ENCODE data around the gene WNT11.

WNT11 gene

DNA sequence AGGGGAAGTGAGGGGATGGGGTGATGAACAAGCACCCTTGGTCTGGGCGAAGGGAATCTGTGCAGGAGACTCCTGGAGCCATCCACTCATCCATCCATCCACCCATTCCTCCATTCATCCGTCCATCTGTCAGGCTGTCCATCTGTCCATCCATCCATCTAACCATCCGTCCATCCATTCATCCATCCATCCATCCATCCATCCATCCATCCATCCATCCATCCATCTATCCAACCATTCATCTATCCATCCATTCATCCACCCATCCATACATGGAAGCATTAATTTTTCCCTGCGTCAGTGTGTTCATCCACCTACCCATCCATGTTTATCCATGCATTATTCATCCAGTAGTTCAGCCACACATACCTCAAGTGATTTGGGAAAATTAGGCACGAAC, 32.0 kb downstream of the WNT11 start:
- no peak for DNase-seq (ENCODE audit: low read depth)

DNA sequence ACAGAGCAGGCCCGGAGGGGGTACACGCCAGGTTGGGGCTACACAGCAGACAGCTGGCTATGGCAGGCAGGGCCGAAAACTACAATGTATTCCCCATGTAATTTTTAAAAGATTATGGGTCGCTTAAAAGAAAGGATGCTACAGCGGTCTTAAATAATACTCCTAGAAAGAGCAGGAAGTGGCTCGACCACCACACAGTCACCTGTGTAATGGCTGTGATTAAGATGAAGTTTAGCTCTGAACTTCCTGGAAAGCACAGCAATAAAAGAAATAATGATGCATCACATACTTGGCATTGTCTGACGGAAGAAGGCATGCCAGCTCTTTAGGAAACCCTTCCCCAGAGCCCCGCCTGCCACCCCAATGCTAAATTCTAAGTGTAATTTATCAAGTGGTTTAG, 32.6 kb downstream of the WNT11 start:
- no peak for DNase-seq (ENCODE audit: low read depth)

GRCh38 chr11:76172583-76172982, 33.7 kb downstream of the WNT11 start:
- no peak for DNase-seq (ENCODE audit: low read depth)

- no peak for DNase-seq (ENCODE audit: low read depth)
These were observed 35.8 kb downstream of the WNT11 start for GRCh38 chr11:76170468-76170867.

- no peak for DNase-seq (ENCODE audit: low read depth)
These were observed 36.8 kb downstream of the WNT11 start for GRCh38 chr11:76169473-76169896.

DNA sequence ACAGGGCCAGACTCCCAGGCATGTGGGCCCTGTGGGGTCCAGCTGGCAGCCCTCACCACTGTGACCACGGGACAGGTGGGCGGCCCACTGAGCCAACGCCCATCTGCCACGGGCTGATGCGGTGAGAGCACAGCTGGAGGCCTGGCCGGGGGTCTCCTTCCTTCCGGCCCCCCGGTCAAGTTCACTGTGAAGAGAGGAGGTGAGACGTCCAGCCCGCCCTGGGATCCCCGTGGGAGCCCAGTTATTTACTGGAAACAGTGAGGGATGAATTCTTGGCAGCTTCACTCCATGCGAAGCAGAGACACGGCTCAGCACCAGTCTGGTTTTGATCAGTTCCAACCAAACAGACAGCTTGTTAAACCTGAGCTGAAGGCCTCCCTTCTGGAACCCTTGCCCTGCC, 38.7 kb downstream of the WNT11 start:
- DNase-seq (ENCODE audit: low read depth): no peak

- no peak for DNase-seq (ENCODE audit: low read depth)
These were observed 40.0 kb downstream of the WNT11 start for GRCh38 chr11:76166314-76166713.

DNA sequence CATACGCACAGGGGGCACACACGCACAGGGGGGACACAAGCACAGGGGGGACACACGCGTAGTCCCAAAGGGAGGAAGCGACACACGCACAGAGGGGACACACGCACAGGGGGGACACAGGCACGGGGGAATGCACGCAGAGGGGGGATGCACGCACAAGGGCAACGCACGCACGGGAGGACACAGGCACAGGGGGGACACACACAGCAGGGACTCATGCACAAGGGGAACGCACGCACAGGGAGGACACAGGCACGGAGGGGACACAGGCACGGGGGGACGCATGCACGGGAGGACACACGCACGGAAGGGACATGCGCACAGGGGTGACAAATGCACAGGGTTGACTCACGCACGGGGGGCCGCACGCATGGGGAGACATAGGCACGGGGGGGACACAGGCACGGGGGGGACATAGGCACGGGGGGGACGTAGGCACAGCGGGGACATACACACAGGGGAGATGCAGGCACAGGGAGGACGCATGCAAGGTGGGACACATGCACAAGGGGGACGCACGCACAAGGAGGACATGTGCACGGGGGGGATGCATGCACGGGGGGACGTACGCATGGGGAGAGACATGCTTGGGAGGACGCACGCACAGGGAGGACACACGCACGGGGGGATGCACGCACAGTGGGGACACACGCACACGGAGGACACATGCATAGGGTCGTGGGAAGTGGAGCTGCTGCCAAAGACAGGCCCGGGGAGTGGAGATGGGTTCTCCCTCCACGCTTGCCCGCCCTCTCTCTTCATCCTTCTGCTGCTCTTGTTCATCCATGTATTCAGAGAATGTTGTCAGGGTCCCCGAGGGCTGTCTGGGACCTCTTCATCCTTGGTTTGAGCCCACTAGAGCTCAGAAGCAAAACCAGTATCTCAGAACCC, 41.2 kb downstream of the WNT11 start:
- DNase-seq (ENCODE audit: low read depth): no peak

DNA sequence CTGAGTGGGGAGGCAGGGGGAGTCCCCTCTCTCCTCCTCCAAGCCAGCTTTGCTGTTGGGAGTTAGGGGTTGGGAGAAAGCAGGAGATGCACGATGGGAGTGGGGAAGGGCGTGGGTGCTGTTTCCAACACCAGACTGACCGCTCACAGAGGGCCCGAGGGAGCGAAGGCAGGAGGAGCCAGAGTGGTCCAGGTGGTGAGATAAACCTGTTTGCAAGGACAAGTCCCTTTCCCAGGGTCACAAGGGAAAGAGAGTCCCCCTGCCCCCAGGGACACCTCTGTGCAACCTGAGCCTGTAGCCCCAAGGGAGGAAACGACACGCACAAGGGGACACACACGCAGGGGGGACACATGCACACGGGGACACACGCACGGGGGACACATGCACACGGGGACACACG, 42.2 kb downstream of the WNT11 start:
- DNase-seq (ENCODE audit: low read depth): no peak

DNA sequence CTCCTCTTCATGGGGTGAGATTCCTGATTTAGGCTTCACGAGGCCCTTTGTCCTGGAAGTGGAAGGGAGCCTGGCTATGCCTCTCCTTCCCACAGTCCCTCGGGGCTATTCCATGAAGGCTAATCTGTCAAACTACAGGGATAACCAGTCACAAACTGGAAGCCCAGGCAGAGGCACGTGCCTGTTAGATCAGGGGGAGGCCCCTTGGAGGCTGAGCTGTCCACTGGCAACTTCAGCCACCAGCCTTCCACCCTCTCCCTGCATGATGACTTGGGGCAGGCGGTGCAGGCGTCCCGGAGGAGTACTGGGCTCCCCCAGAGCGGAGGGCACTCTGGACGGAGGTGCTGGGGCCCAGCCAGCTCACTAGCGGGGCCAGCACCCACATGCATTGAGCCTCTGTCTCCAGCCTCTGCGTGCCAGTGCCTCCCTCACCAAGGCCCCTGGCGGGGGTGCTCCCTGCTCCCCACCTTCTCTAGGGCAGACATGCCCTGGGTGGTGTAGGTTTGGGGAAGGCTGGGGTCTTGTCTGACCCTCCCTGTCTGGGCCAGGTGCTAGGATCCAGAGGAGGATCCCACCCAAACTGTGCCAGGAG, 42.9 kb downstream of the WNT11 start:
- DNase-seq (ENCODE audit: low read depth): no peak

DNA sequence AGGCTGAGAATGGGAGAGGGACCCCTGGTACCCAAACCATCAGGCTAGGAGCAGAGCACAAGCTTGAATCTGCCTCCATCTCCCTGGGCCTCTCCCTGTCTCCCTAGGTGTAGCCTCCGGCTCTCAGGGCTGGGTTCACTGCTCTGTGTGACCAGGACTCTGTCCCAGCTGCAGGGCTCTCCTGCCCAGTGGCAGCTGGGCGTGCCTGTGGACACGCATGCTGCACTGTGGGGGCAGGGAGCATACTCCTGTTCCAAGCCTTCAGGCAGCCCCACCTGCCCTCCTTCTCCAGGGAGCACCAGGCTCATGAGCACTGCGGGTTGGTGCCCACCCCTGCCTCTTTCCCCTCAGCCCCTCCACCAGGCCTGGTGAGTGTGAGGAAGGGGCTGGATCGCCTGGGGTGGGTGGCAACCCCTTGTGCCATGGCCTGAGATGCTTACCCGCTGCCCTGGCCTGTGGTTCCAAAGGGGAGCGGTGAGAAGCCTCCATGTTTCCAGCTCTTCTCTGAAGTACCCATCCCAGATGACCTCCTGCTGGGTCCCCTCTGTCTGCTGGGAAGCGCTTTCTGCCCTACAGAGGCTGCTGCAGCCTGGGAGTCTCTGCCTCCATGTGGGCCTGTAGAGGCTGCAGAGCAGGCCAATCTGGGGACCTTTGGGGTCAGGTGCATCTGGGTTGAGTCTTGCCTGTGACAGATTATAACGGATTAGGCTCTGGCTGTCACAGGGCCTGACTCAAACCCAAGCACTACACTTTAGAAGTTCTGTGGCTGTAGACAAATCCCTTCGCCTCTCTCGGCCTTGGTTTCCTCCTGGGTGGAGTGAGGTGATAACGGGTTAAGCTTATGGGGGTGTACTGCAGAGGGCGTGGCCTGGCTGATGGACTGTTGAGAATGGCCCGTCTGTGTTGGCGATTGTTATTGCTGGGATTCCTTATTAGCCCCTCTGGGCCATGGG, 43.7 kb downstream of the WNT11 start:
- no peak for DNase-seq (ENCODE audit: low read depth)

GRCh38 chr11:76161261-76161961, 44.9 kb downstream of the WNT11 start:
- no peak for DNase-seq (ENCODE audit: low read depth)

DNA sequence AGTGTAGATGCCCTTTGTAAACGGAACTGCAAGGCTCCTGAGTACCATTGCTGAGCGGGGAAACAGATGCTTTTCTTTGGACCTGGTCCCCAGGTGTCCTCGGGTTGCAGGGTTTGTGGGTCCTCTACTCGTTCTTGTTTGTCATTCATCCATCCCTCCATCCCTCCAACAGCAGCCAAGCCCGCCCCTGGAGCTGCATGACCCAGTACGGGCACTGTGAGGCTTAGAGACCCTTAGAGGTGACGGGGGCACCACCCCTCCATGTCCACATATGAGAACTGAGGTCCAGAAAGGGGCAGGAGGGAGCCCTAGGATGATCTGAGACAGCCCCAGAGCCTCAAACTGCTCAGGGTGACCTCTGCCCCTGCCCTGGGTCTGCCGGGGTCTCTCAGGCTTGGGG, 45.4 kb downstream of the WNT11 start:
- no peak for DNase-seq (ENCODE audit: low read depth)

GRCh38 chr11:76159983-76160661, 46.2 kb downstream of the WNT11 start:
- no peak for DNase-seq (ENCODE audit: low read depth)

DNA sequence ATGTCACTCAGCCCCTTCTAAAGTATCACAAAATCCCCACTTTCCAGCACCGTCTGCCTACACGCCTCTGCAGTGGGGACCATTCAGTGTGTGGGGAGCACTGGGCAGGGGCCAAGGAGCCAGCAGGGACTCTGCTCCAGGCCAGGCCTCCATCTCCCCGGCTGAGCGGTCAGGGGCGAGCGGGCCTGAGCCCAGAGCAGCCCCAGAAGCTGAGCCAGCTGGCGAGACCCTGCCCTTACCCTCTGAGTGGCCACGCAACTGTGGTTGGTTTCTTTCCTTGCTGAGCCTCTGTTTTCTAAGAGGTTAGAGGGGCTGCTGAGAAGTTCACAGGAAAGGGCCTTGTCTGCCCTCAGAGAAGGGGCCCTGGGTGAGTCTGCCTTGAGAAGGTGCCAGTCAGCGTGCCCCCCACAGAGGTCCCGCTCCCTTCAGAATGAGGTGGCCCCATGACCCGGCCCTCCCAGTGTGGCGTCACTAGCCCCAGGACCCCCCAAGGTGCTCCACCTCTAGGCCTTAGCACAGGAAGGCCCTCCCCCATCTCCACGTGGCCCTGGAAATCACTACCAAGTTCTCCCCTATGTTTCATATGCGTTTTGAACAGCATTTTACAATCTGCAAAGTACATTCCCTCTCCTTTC, 46.9 kb downstream of the WNT11 start:
- no peak for DNase-seq (ENCODE audit: low read depth)

DNA sequence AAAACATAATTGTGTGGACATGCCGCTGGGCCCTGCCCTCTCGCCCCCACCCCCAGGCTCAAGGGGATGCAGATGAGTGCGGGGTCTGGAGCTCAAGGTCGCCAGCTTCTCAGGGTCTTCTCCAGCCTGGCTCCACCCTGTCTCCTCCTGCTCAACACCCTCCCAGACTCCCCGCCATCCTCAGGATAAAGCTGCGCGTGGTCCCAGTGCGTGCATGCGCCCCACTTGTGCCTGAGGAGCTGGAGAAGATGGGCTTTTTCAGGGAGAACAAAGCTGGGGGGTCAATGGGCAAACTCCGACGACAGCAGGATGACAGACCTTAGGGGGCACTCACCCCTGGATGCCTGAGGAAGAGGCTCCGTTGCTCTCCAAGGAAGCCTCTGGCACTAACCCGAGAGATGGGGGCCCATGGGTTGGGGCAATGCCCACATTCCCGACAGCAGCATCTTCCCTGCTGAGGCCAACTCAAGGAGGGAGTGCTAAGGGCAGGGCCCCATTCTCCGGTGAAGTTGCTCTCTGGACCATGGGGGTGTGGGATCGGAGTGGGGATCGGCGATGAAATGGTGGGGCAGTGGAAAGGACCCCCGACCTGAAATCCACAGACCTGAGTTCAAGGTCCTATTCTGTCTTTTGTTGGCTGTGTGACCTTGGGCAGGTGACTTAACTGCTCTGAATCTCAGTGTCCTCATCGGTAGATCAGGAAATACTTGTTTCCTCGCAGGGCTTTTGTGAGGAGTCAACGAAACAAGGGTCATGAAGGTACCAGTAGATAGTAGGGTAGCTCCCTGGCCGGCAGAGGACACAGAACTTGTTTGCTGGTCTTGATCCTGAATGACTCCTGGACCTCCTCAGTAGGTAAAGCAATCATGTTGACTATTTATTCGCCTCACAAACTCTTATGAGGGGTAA, 47.7 kb downstream of the WNT11 start:
- no peak for DNase-seq (ENCODE audit: low read depth)

DNA sequence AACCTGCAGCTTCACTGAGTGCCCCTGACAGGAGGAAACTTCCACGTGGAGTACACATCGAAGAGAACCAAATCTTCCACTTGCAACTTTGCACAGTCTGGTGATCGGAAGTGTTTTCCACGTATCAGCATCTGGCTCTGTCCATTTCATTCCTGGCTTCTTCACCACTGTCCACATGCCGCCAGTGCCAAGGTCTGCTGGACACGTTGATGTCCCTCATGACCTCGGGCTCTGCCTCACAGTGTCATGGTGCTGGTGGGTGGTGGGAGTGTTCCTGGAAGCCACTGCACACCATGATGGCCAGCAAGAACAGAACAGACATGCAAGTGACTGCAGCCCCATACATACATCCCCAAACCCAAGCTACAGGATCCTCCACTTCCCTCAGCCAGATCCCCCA, 48.4 kb downstream of the WNT11 start:
- no peak for DNase-seq (ENCODE audit: low read depth)

DNA sequence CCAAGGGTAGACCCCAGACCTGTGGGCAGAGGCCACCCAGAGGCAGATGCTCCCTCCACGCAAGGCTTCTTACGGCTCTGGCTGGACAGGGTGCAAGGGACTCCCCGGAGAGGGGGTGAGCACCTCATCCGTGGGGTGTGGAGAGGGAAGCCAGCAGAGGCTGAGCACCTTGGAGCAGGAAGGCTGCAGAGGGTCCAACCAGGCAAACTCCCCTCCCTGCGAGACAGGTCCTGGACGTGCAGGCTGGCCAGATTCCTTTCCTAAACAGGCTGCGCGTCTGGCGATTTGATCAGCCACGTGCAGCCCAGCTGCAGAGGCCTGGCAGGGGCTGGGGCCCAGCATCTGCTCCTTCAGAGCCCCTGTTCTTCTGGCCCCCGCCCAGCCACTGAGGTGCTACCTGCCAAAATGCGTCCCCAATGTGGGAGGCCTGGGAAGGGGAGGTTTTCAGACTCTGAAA, 49.3 kb downstream of the WNT11 start:
- no peak for DNase-seq (ENCODE audit: low read depth)

- no peak for DNase-seq (ENCODE audit: low read depth)
These were observed 50.6 kb downstream of the WNT11 start for GRCh38 chr11:76155500-76156227.
